Sigmoid colon (tissue), 4 donors: Measurements from ENCODE around the gene CD247.

Experiments
- EP300 ChIP-seq, 4 donors: sonication (generic); formaldehyde crosslinking; IDR thresholded peaks; one replicate each; pipeline ENCODE4 v1.6.1; 2017; ENCODE audit warnings: antibody characterized with exemption in 4 of 4
- POLR2AphosphoS5 ChIP-seq, 4 donors: sonication (generic); formaldehyde crosslinking; IDR thresholded peaks; one replicate each; pipeline ENCODE4 v1.6.1; 2017; ENCODE audit warnings: antibody characterized with exemption in 4 of 4
- TF ChIP-seq, protein P1 (sequence below), 4 experiments: fragments of 450-650 bp in 3 of 4; fragments of 200-600 bp in 1 of 4; IDR thresholded peaks; one replicate each; pipeline ENCODE4 v1.5.1; 2016 to 2019; ENCODE audit warnings: antibody characterized with exemption in 4 of 4, mild to moderate bottlenecking in 3 of 4, moderate library complexity in 2 of 4

DNA sequence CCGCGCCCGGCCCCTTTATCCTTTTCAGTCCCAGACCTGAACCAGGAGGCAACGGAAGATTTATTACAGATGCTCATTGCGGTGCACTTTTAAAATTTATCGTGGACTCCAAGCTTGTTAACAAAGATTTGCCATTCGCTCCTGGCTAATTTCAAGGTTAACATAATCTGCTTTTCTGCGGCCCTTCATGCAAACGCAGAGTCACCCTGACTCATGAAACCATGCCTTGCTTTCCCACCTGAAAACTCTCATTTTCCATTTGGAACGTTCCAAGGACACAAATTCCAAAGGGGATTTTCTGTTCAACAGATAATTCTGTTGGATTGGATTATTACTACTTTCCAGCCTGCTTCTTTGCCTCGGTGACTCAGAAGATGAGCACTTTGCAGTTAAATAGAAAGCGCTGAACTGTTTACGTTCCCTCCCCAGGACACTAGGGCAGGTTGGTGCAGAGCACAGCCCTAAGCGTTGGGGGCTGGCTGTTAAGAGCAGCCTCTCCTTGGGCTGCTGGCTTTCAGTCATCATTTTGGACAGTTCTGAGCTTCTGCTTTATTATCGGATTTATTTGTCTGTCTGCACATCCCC, 51.1 kb downstream of the CD247 start:
- TF ChIP-seq, protein P1, sequence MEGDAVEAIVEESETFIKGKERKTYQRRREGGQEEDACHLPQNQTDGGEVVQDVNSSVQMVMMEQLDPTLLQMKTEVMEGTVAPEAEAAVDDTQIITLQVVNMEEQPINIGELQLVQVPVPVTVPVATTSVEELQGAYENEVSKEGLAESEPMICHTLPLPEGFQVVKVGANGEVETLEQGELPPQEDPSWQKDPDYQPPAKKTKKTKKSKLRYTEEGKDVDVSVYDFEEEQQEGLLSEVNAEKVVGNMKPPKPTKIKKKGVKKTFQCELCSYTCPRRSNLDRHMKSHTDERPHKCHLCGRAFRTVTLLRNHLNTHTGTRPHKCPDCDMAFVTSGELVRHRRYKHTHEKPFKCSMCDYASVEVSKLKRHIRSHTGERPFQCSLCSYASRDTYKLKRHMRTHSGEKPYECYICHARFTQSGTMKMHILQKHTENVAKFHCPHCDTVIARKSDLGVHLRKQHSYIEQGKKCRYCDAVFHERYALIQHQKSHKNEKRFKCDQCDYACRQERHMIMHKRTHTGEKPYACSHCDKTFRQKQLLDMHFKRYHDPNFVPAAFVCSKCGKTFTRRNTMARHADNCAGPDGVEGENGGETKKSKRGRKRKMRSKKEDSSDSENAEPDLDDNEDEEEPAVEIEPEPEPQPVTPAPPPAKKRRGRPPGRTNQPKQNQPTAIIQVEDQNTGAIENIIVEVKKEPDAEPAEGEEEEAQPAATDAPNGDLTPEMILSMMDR (IDR thresholded peaks at IDR 0.05) = no peak
- TF ChIP-seq EP300 (IDR thresholded peaks at IDR 0.05) (no peak), POLR2AphosphoS5 (IDR thresholded peaks at IDR 0.05) (no peak)
